ENCODE data around the gene EEF1AKMT2. TPM values are rescaled to one million over a fixed set of nuclear protein-coding genes. Genes with fewer than 3 reads are reported as not detected.

Gene EEF1AKMT2
- polyA plus RNA-seq, 1 of the 3 experiments (the other 2 are of a cell fraction) = 14.0 TPM

DNA sequence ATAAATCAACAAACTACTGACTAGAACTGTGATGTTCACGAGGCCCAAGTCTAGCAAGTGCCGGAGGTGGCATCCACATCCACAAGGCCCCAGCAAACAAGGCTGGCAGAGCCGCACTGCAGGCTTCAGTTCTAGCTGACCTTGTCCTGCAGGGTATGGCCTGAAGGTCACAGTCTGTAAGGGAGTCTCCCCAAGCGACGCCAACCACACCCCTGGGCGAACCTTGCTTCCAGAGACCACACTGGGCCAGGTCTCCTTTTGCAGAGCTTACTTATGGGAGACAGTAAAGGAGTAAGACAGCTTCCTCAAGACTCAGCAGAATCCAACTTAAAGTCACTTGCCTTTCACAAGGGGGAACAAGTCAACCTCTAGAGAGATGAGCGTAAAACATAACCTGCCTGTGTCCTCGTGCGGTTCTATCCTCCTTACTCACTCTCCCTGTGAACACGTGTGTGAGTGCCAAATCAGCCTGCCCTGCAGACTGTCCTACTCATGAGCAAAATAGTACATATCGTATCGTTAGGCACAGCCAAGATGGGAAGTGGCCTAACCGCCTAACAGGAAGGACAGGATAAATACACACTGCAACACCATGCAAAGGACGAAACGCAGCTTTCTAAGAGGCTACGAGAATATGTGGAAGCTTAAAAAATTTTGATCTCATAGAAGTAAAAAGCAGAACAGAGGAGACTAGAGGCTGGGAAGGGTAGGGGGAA is 70.2 kb downstream of the EEF1AKMT2 start:
- Histone ChIP-seq H3K9me2 (no peaks in the 10 kb centered on the region), H3K4me1 (ENCODE audit: control insufficient read depth in 1 of 2, insufficient read depth in 2 of 2, low read depth in 1 of 2, low read length in 1 of 2) (peaks cover 6 to 21% of the 10 kb centered on the region in 2 experiments; a peak in 2 of 4 replicates), H3K27ac (ENCODE audit: low read depth in 2 of 2, low read length in 1 of 2) (no peak overlapping the region), H3K9me3 (no peaks in the 10 kb centered on the region), H3K36me3 (replicated peaks in 1 of 2; ENCODE audit: control insufficient read depth in 1 of 2, insufficient read depth in 2 of 2, low read length in 1 of 2) (peaks cover 0 to 4% of the 10 kb centered on the region in 2 experiments), H3K27me3 (ENCODE audit: insufficient read depth) (no peaks in the 10 kb centered on the region), H3F3A (replicated peaks; ENCODE audit: insufficient read depth) (no peaks in the 10 kb centered on the region), H3K9ac (no peak overlapping the region), H3K4me2 (no peak overlapping the region), H3K79me2 (ENCODE audit: insufficient read depth) (no peaks in the 10 kb centered on the region), H3K4me3 (ENCODE audit: low read depth in 2 of 2, low read length in 1 of 2) (no peak overlapping the region), H2AFZ (ENCODE audit: low read depth) (no peak overlapping the region), H4K20me1 (ENCODE audit: insufficient read depth) (0 out of 2 replicates have a peak, but pooled peaks cover 11% of the 10 kb centered on the region)
- no peak for TF ChIP-seq TAF1 (IDR thresholded peaks at IDR 0.05; ENCODE audit: borderline replicate concordance, low read depth, low read length)
- no peak for TF ChIP-seq SMC3 (IDR thresholded peaks at IDR 0.05; ENCODE audit: low read depth, low read length)
- no peak for TF ChIP-seq SIN3A (IDR thresholded peaks at IDR 0.05; ENCODE audit: borderline replicate concordance, low read depth, low read length)
- TF ChIP-seq TEAD4 (IDR thresholded peaks at IDR 0.05; ENCODE audit: borderline replicate concordance, insufficient read depth) = no peak
- no peak for TF ChIP-seq FOXJ3 (CRISPR knock-in tag; IDR thresholded peaks at IDR 0.05)
- TF ChIP-seq GABPA (IDR thresholded peaks at IDR 0.05; ENCODE audit: low read depth) = no peak
- TF ChIP-seq, protein P1, sequence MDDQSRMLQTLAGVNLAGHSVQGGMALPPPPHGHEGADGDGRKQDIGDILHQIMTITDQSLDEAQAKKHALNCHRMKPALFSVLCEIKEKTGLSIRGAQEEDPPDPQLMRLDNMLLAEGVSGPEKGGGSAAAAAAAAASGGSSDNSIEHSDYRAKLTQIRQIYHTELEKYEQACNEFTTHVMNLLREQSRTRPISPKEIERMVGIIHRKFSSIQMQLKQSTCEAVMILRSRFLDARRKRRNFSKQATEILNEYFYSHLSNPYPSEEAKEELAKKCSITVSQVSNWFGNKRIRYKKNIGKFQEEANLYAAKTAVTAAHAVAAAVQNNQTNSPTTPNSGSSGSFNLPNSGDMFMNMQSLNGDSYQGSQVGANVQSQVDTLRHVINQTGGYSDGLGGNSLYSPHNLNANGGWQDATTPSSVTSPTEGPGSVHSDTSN (IDR thresholded peaks at IDR 0.05) = no peak
- TF ChIP-seq, protein P2, sequence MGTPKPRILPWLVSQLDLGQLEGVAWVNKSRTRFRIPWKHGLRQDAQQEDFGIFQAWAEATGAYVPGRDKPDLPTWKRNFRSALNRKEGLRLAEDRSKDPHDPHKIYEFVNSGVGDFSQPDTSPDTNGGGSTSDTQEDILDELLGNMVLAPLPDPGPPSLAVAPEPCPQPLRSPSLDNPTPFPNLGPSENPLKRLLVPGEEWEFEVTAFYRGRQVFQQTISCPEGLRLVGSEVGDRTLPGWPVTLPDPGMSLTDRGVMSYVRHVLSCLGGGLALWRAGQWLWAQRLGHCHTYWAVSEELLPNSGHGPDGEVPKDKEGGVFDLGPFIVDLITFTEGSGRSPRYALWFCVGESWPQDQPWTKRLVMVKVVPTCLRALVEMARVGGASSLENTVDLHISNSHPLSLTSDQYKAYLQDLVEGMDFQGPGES (IDR thresholded peaks at IDR 0.05; ENCODE audit: low read depth, low read length) = no peak
- no peak for TF ChIP-seq NFIC (IDR thresholded peaks at IDR 0.05; ENCODE audit: borderline replicate concordance)
- WGBS (ENCODE audit: low lambda C conversion rate) = 96% methylated on average over 11 of the region's 16 CpGs
- CTCF ChIA-PET = interaction anchor here (2.3 kb wide), 1 partner anchor 20 kb away, joined by 6 read pairs; no protein-coding TSS in a partner anchor
- DNase-seq = no peak
- POLR2A ChIA-PET = no interaction called here

DNA sequence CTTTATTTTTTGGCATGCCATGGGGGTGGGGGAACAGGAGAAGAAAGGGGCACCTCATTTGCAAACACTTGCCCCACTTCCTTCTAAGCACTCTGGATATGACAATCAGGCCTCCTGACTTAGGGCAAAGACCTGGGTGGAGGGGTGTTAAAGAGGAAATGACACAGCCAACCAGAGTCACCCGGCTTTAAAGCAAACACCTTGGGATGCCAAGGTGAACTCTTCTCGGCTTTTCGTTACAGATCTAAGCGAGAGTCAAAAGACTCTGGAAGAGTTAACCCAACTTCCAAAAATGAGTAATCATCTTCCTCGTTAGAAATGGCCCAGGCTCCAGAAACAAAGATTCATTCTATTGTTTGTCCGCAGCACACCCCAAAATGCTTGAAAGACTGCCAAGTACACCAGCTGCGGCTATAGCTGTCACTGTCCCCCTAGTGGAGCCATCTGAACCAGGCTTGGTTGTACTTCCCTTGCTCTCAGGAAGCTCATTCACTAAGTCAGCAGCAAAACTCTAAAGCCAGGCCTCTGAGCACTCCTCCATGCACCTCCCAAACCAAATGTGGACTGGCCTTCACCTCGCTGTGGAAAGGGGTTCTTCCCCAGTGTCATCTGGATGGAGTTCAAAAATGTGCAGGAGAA is 72.4 kb downstream of the EEF1AKMT2 start:
- Histone ChIP-seq H3K79me2 (ENCODE audit: insufficient read depth) (no peaks in the 10 kb centered on the region), H3K9me3 (no peaks in the 10 kb centered on the region), H3K36me3 (replicated peaks in 1 of 2; ENCODE audit: control insufficient read depth in 1 of 2, insufficient read depth in 2 of 2, low read length in 1 of 2) (peaks cover 0 to 4% of the 10 kb centered on the region in 2 experiments), H3K4me3 (ENCODE audit: low read depth in 2 of 2, low read length in 1 of 2) (no peak overlapping the region), H3K4me2 (no peak overlapping the region), H3F3A (replicated peaks; ENCODE audit: insufficient read depth) (no peaks in the 10 kb centered on the region), H3K4me1 (ENCODE audit: control insufficient read depth in 1 of 2, insufficient read depth in 2 of 2, low read depth in 1 of 2, low read length in 1 of 2) (peaks cover 6 to 18% of the 10 kb centered on the region in 2 experiments; a peak in 2 of 4 replicates), H2AFZ (ENCODE audit: low read depth) (no peak overlapping the region), H3K27ac (ENCODE audit: low read depth in 2 of 2, low read length in 1 of 2) (no peak overlapping the region), H3K9ac (no peak overlapping the region), H3K9me2 (no peaks in the 10 kb centered on the region), H4K20me1 (ENCODE audit: insufficient read depth) (0 out of 2 replicates have a peak, but pooled peaks cover 11% of the 10 kb centered on the region), H3K27me3 (ENCODE audit: insufficient read depth) (no peaks in the 10 kb centered on the region)
- ChIA-PET POLR2A (interaction anchor here (1.4 kb wide), 1 partner anchor 13 kb away, joined by 4 read pairs; no protein-coding TSS in a partner anchor), CTCF (interaction anchor here (1.1 to 2.5 kb wide), 7 partner anchors 11 to 189 kb away, joined by 3 to 11 read pairs (median 4); no protein-coding TSS in a partner anchor)
- 81% methylated on average over 8 of the region's 8 CpGs for WGBS (ENCODE audit: low lambda C conversion rate)
- TF ChIP-seq, protein P3, sequence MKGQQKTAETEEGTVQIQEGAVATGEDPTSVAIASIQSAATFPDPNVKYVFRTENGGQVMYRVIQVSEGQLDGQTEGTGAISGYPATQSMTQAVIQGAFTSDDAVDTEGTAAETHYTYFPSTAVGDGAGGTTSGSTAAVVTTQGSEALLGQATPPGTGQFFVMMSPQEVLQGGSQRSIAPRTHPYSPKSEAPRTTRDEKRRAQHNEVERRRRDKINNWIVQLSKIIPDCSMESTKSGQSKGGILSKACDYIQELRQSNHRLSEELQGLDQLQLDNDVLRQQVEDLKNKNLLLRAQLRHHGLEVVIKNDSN (IDR thresholded peaks at IDR 0.05; ENCODE audit: borderline replicate concordance, low read depth) = no peak
- TF ChIP-seq, protein P4, sequence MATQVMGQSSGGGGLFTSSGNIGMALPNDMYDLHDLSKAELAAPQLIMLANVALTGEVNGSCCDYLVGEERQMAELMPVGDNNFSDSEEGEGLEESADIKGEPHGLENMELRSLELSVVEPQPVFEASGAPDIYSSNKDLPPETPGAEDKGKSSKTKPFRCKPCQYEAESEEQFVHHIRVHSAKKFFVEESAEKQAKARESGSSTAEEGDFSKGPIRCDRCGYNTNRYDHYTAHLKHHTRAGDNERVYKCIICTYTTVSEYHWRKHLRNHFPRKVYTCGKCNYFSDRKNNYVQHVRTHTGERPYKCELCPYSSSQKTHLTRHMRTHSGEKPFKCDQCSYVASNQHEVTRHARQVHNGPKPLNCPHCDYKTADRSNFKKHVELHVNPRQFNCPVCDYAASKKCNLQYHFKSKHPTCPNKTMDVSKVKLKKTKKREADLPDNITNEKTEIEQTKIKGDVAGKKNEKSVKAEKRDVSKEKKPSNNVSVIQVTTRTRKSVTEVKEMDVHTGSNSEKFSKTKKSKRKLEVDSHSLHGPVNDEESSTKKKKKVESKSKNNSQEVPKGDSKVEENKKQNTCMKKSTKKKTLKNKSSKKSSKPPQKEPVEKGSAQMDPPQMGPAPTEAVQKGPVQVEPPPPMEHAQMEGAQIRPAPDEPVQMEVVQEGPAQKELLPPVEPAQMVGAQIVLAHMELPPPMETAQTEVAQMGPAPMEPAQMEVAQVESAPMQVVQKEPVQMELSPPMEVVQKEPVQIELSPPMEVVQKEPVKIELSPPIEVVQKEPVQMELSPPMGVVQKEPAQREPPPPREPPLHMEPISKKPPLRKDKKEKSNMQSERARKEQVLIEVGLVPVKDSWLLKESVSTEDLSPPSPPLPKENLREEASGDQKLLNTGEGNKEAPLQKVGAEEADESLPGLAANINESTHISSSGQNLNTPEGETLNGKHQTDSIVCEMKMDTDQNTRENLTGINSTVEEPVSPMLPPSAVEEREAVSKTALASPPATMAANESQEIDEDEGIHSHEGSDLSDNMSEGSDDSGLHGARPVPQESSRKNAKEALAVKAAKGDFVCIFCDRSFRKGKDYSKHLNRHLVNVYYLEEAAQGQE (IDR thresholded peaks at IDR 0.05; ENCODE audit: low read depth, low read length) = no peak
- TF ChIP-seq POLR2AphosphoS5 (IDR thresholded peaks at IDR 0.05; ENCODE audit: low read depth, low read length) (no peak), RAD21 (IDR thresholded peaks at IDR 0.05; ENCODE audit: low read length) (peak; percentile 34; the same call in 1 of the 2 replicates)
- DNase-seq = no peak

Measured in SK-N-SH (cell line).